Osteocyte (in vitro differentiated cells): ENCODE data around the gene PDE4DIP. TPM values are rescaled to one million over a fixed set of nuclear protein-coding genes. Genes with fewer than 3 reads are reported as not detected.
"Not testable (repeated sequence)": the region's sequence is repeated elsewhere in the genome, so short reads cannot be mapped to it uniquely, and the experiment has no call there.

ENCODE experiments used
- DNase-seq: peaks from one replicate; pipeline ENCODE4 v3.0.0; 2021; ENCODE audit warnings: mixed read lengths; ENCODE audit not compliant: unreplicated experiment; ENCODE audit errors: extremely low spot score
- H3K27ac Mint-ChIP-seq: one replicate; pipeline ENCODE4 v1.8.0; 2021; ENCODE audit warnings: mild to moderate bottlenecking, mixed read lengths; ENCODE audit not compliant: unreplicated experiment
- H3K27me3 Mint-ChIP-seq: one replicate; pipeline ENCODE4 v1.8.0; 2021; ENCODE audit warnings: mixed read lengths; ENCODE audit not compliant: unreplicated experiment
- H3K36me3 Mint-ChIP-seq: one replicate; pipeline ENCODE4 v1.8.0; 2021; ENCODE audit warnings: mixed read lengths; ENCODE audit not compliant: unreplicated experiment
- H3K4me1 Mint-ChIP-seq: one replicate; pipeline ENCODE4 v1.8.0; 2021; ENCODE audit warnings: mixed read lengths; ENCODE audit not compliant: unreplicated experiment
- H3K4me3 Mint-ChIP-seq: one replicate; pipeline ENCODE4 v1.8.0; 2021; ENCODE audit warnings: mild to moderate bottlenecking, moderate library complexity, mixed read lengths; ENCODE audit not compliant: unreplicated experiment
- H3K9me3 Mint-ChIP-seq: one replicate; pipeline ENCODE4 v1.8.0; 2021; ENCODE audit warnings: mixed read lengths; ENCODE audit not compliant: unreplicated experiment
- total RNA-seq: library from RNA; stranded (reverse); gene quantifications from 2 replicates; pipeline ENCODE4 v1.2.1, GENCODE V29; 2021

PDE4DIP gene
- total RNA-seq, 1 donor from 2014 or later, result 79.9 TPM

DNA sequence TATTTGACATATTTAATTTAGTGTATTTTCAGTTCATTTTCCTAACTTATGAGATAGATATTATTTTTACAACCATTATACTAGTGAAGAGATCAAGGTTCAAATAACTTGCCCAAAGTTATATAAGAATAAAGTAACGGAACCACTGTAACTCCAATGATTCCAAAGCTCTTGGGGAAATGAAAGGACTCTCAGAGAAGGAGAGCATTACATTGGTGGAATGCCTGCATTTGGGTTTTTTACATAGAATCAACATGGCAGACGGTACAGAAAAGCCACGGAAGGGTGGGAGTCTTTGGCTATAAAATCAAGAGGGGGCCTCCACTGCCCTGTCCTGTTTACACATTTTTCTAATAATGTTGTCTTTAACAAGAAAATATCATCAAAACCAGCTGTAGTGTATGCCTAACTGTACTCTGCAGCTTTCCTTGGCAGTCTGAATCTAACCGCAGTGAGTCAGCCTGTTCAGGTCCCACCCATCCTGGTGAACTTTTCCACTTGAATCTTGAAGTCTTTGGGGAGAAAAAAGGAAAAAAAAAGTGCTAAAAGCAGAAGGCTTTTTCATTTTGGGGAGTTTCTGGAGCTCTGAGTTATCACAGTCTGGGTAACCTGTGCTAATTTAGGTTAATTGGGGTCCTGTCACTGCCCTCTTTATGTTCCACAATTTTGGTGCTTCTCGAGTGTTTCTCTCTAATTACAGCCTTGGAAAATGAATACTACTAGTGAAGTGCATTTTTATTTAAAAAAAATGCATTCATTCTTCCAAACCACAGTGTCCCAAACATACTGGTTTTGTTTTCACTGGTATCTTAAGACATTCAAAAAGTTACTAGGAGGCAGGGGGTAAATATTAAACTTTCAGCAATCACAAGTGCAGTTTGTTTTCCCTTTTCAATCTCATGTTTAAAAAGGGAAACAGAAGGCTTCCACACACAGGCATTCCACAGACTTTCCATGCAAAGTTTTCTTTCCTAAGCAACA is 30.5 kb downstream of the PDE4DIP start:
- not testable (repeated sequence) for H3K4me1 Mint-ChIP-seq, H3K27ac Mint-ChIP-seq, H3K27me3 Mint-ChIP-seq, H3K36me3 Mint-ChIP-seq, DNase-seq, H3K4me3 Mint-ChIP-seq, H3K9me3 Mint-ChIP-seq

DNA sequence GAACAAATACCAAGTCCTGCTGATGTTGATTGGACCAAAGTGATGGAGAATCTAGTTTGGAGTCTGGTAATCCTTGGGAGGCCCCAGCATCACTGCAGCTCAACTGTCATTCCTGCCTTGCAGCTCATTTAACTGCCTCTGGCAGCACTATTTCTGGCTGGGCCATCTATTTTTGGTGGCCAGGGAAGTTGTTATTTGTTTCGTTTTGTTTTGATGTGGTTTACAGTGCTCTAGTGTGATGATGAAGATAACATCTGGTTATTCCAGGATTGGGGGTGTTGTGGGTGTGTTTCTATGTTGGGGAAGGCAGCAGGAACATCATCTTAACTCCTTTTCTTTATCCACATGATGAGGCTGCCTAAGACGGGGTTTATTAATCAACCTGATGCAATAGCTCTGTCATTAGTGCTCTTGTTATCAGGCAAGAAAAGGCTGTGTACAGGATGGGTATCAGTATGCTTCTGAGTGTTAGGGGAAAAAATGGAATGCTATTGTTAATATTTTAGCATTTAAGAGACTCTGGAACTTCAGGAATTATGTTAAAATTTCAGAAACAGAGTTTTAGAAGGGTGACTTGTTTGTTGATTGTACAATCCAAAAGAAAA is 35.7 kb downstream of the PDE4DIP start:
- H3K27me3 Mint-ChIP-seq, H3K4me3 Mint-ChIP-seq, H3K9me3 Mint-ChIP-seq, H3K36me3 Mint-ChIP-seq, H3K27ac Mint-ChIP-seq, H3K4me1 Mint-ChIP-seq, DNase-seq: not testable (repeated sequence)

DNA sequence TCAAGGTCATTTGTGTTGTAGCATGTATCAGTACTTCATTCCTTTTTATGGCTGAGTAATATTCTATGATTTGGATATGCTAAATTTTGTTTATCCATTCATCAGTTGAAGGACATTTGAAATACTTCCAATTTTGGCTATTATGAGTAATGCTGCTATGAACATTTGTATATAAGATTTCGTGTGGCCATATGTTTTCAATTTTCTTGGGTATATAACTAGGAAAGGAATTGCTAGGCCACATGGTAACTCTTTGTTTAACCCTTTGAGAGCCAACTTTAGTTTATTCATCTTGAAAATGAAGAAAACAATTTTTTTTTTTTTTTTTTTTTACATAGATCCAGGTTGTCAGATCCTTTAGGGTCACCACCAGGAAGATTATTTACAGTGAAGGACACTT is 37.0 kb downstream of the PDE4DIP start:
- not testable (repeated sequence) for H3K36me3 Mint-ChIP-seq

DNA sequence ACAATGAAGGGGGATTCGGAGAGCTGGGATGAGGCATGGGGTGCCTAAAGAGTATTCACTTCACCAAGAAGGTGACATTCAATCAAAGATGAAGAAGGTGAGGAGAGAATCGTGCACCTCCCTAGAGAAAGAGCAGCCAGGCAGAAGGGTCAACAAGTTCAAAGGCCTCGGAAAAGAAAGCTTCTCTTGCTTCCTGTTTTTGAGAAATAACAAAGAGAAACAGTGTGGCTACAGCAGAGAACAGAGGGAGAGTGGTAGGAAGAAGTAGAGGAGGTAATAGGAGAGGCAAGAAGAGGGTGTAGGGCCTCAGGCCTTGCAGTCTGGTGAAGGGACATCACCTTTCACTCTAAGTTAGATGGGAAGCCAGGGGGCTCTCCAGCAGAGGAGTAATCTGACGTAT is 41.0 kb downstream of the PDE4DIP start:
- not testable (repeated sequence) for H3K27ac Mint-ChIP-seq, H3K4me3 Mint-ChIP-seq, H3K36me3 Mint-ChIP-seq, H3K27me3 Mint-ChIP-seq, H3K9me3 Mint-ChIP-seq, DNase-seq, H3K4me1 Mint-ChIP-seq

More for the DNA sequence above, 37.0 kb downstream of the PDE4DIP start:
- not testable (repeated sequence) for H3K9me3 Mint-ChIP-seq, H3K27me3 Mint-ChIP-seq, DNase-seq, H3K4me1 Mint-ChIP-seq, H3K27ac Mint-ChIP-seq, H3K4me3 Mint-ChIP-seq

DNA sequence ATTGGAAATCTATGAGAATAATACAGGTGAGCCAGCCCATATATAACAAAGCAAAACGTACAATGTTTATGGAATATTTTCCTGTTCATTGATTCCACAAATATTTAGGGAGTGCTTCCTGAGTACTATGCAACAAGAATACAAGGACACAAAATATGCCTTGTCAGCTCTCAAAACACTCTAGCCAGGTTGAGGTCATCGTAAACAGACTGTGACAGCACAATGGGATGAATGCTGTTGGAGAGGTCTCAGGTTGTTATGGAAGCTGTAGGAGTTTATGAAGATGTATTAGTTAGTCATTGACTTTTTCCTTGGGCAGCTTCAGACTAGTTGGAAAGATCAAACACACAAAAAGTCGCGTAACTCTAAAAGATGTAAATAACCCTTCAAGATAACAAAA is 42.1 kb downstream of the PDE4DIP start:
- not testable (repeated sequence) for DNase-seq

GRCh38 chr1:148888597-148888996 is 44.4 kb downstream of the PDE4DIP start:
- not testable (repeated sequence) for H3K4me3 Mint-ChIP-seq, DNase-seq, H3K27ac Mint-ChIP-seq

More for the DNA sequence above, 42.1 kb downstream of the PDE4DIP start:
- not testable (repeated sequence) for H3K4me1 Mint-ChIP-seq, H3K27ac Mint-ChIP-seq, H3K27me3 Mint-ChIP-seq, H3K9me3 Mint-ChIP-seq, H3K4me3 Mint-ChIP-seq, H3K36me3 Mint-ChIP-seq

GRCh38 chr1:148889267-148890074 is 45.2 kb downstream of the PDE4DIP start:
- not testable (repeated sequence) for H3K4me3 Mint-ChIP-seq, H3K4me1 Mint-ChIP-seq, H3K36me3 Mint-ChIP-seq, H3K27me3 Mint-ChIP-seq, H3K27ac Mint-ChIP-seq, H3K9me3 Mint-ChIP-seq, DNase-seq

More at GRCh38 chr1:148888597-148888996, 44.4 kb downstream of the PDE4DIP start:
- H3K36me3 Mint-ChIP-seq, H3K27me3 Mint-ChIP-seq, H3K9me3 Mint-ChIP-seq, H3K4me1 Mint-ChIP-seq: not testable (repeated sequence)

GRCh38 chr1:148890075-148890568 is 45.9 kb downstream of the PDE4DIP start:
- not testable (repeated sequence) for H3K27ac Mint-ChIP-seq, DNase-seq, H3K27me3 Mint-ChIP-seq, H3K36me3 Mint-ChIP-seq, H3K4me1 Mint-ChIP-seq, H3K9me3 Mint-ChIP-seq, H3K4me3 Mint-ChIP-seq

- not testable (repeated sequence) for H3K4me1 Mint-ChIP-seq, H3K27ac Mint-ChIP-seq, H3K4me3 Mint-ChIP-seq, H3K9me3 Mint-ChIP-seq, H3K36me3 Mint-ChIP-seq, H3K27me3 Mint-ChIP-seq, DNase-seq
Observed at GRCh38 chr1:148894360-148895352, 50.4 kb downstream of the PDE4DIP start.

DNA sequence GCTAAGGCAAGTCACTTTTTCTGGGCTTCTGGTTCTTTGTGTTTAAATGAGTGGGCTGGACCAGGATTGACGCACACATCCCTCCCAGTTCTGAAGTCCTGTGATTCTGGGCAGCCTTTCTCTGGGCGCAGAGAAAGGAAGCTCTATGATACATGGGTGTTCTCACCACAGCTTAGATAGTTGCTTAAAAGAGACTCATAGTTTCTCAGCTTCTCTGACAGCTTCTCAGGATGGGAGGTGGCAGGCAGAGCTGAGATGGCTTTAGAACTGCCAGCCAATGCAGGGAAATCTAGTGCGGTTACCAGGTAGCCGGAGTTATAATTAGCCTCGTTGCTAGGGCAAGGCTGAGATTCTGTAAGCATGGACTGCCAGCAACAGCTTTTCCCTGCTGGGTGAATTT is 55.8 kb downstream of the PDE4DIP start:
- not testable (repeated sequence) for H3K4me3 Mint-ChIP-seq, H3K27me3 Mint-ChIP-seq, H3K9me3 Mint-ChIP-seq, DNase-seq, H3K4me1 Mint-ChIP-seq, H3K27ac Mint-ChIP-seq, H3K36me3 Mint-ChIP-seq

DNA sequence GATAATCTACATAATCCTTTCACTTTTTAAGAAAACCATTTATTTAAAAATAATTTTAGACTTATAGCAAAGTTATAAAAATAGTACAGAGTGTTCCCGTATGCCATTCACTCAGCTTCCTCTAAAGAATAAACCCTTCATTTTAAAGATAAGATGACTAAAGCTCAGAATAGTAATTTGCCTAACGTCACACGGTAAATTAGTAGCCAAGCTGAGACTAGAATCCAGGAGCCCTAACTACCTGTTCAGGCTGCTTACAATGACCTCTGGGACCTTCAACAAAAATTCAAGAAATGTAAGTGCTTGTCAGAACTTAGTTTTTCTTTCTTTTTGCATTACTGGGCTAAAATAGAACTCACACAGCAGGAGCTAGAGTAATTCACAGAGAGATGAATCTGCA is 56.5 kb downstream of the PDE4DIP start:
- H3K9me3 Mint-ChIP-seq, H3K36me3 Mint-ChIP-seq, H3K4me3 Mint-ChIP-seq, H3K27ac Mint-ChIP-seq, DNase-seq, H3K4me1 Mint-ChIP-seq, H3K27me3 Mint-ChIP-seq: not testable (repeated sequence)
